ENCODE data around the gene ENPP5. TPM values are rescaled to one million over a fixed set of nuclear protein-coding genes. Genes with fewer than 3 reads are reported as not detected.
"Not testable (repeated sequence)": the region's sequence is repeated elsewhere in the genome, so short reads cannot be mapped to it uniquely, and the experiment has no call there.

The ENPP5 gene
- total RNA-seq, 2 donors from 2014 or later: 0.16 to 0.43 TPM

DNA sequence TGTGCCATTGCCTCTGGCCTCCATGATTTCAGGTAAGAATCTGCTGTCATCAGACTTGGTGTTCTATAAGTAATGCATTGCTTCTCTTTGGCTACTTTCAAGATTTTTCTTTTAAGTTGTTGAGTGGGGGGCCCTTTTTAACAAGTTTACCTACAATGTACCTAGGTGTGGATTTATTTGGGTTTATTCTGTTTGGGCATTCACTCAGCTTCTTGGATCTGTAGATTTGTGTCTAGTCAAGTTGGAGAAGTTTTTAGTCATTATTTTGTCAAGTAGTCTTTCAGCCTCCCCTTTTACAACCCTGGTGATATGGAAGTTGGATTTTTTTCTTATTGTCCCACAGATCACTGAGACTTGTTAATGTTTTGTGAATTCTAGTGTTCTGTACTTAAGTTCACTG, 14.1 kb downstream of the ENPP5 start:
- DNase-seq (no peak), ATAC-seq (replicated peaks in 1 of 2) (no peak)
- peaks cover 0 to 2% of the 10 kb centered on the region in 2 donors for H3K9me3 Mint-ChIP-seq
- no peak overlapping the region for H3K4me3 Mint-ChIP-seq
- no peaks in the 10 kb centered on the region for H3K36me3 Mint-ChIP-seq (ENCODE audit: insufficient read depth in 2 of 2)
- peaks cover 24% of the 10 kb centered on the region for H3K27me3 Mint-ChIP-seq (ENCODE audit: low read depth)
- no peaks in the 10 kb centered on the region for H3K4me1 Mint-ChIP-seq (ENCODE audit: low read depth)
- no peak overlapping the region for H3K27ac Mint-ChIP-seq

DNA sequence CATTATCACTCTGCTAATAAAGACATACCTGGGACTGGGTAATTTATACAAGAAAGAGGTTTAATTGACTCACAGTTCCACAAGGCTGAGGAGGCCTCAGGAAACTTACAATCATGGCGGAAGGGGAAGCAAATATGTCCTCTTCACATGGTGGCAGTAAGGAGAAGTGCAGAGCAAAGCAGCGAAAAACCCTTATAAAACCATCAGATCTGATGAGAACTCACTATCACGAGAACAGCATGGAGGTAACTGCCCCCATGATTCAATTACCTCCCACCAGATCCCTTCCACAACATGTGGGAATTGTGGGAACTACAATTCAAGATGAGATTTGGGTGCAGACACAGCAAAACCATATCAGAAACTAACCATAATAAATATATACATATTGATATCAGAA, 21.7 kb downstream of the ENPP5 start:
- not testable (repeated sequence) for H3K27me3 Mint-ChIP-seq (ENCODE audit: low read depth); H3K27ac Mint-ChIP-seq; H3K36me3 Mint-ChIP-seq (ENCODE audit: insufficient read depth in 2 of 2); H3K9me3 Mint-ChIP-seq; H3K4me3 Mint-ChIP-seq; ATAC-seq (replicated peaks in 1 of 2); DNase-seq; H3K4me1 Mint-ChIP-seq (ENCODE audit: low read depth)

DNA sequence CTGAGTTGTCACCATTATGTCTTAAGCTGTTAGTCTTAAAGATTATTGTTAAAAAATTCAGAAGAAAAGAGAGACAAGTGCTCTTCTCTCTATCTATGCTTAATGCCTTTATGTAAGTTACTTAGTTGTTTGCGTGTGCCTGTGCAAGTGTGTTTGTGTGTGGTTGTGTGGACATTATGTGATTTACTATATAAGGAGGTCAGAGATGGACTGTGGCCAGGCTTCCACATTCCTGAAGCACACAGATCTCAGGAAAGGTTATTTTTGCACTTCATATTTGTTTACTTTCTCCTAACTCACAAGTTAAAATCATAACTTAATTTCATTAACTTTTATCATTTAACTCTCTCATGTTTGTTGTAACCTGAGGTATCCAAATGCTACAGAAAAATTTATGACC, 26.5 kb downstream of the ENPP5 start:
- H3K27me3 Mint-ChIP-seq (ENCODE audit: low read depth): no peaks in the 10 kb centered on the region
- ATAC-seq (replicated peaks in 1 of 2): no peak

GRCh38 chr6:46138281-46138680, 32.5 kb downstream of the ENPP5 start:
- Mint-ChIP-seq H3K4me3 (no peak overlapping the region), H3K36me3 (ENCODE audit: insufficient read depth in 2 of 2) (no peaks in the 10 kb centered on the region), H3K27ac (no peak overlapping the region), H3K9me3 (no peaks in the 10 kb centered on the region), H3K4me1 (ENCODE audit: low read depth) (peaks cover 28% of the 10 kb centered on the region), H3K27me3 (ENCODE audit: low read depth) (no peaks in the 10 kb centered on the region)
- no peak for ATAC-seq (replicated peaks in 1 of 2)
- no peak for DNase-seq

More for the DNA sequence above, 26.5 kb downstream of the ENPP5 start:
- Mint-ChIP-seq H3K27ac (no peak overlapping the region), H3K4me1 (ENCODE audit: low read depth) (no peaks in the 10 kb centered on the region), H3K9me3 (no peaks in the 10 kb centered on the region), H3K36me3 (ENCODE audit: insufficient read depth in 2 of 2) (no peaks in the 10 kb centered on the region), H3K4me3 (no peak overlapping the region)
- no peak for DNase-seq

GRCh38 chr6:46137387-46137786, 33.4 kb downstream of the ENPP5 start:
- Mint-ChIP-seq H3K27ac (no peak overlapping the region), H3K9me3 (no peaks in the 10 kb centered on the region), H3K36me3 (ENCODE audit: insufficient read depth in 2 of 2) (no peaks in the 10 kb centered on the region), H3K4me3 (no peak overlapping the region), H3K4me1 (ENCODE audit: low read depth) (peaks cover 28% of the 10 kb centered on the region), H3K27me3 (ENCODE audit: low read depth) (no peaks in the 10 kb centered on the region)
- ATAC-seq (replicated peaks in 1 of 2) (peak in 1 of 2 donors; percentile 69), DNase-seq (no peak)

DNA sequence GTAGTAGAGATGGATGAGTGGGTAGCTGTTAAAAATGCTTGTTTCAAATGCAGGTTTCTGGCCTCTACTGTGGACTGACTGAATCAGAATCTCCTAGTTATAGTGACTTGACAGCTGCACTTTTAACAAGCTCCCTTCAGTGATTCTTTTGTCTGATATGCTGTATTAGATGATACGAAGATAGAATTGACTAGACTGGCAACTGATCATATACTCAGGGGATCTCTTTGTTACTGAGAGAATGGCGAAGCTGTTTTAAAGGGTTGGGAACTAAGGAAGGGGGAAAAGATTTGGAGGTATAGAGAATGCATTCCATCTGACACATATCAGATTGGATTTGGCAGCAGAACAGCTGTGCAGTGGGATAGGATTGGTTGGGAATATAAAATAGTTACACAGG, 33.9 kb downstream of the ENPP5 start:
- H3K9me3 Mint-ChIP-seq: no peaks in the 10 kb centered on the region
- DNase-seq (no peak), ATAC-seq (replicated peaks in 1 of 2) (no peak)
- H3K36me3 Mint-ChIP-seq (ENCODE audit: insufficient read depth in 2 of 2): no peaks in the 10 kb centered on the region
- H3K27me3 Mint-ChIP-seq (ENCODE audit: low read depth): no peaks in the 10 kb centered on the region
- H3K27ac Mint-ChIP-seq: no peak overlapping the region
- H3K4me3 Mint-ChIP-seq: no peak overlapping the region
- H3K4me1 Mint-ChIP-seq (ENCODE audit: low read depth): peaks cover 28% of the 10 kb centered on the region

- H3K27me3 Mint-ChIP-seq (ENCODE audit: low read depth): no peaks in the 10 kb centered on the region
- no peak overlapping the region for H3K27ac Mint-ChIP-seq
- no peak for DNase-seq
- H3K4me1 Mint-ChIP-seq (ENCODE audit: low read depth): peaks cover 28% of the 10 kb centered on the region
- H3K9me3 Mint-ChIP-seq: no peaks in the 10 kb centered on the region
- ATAC-seq (replicated peaks in 1 of 2): no peak
- no peak overlapping the region for H3K4me3 Mint-ChIP-seq
- H3K36me3 Mint-ChIP-seq (ENCODE audit: insufficient read depth in 2 of 2): peaks cover 0 to 3% of the 10 kb centered on the region in 2 donors
These were observed 35.6 kb downstream of the ENPP5 start for GRCh38 chr6:46135176-46135575.

GRCh38 chr6:46134216-46134615, 36.6 kb downstream of the ENPP5 start:
- DNase-seq (no peak), ATAC-seq (replicated peaks in 1 of 2) (no peak)
- H3K4me3 Mint-ChIP-seq: no peak overlapping the region
- no peaks in the 10 kb centered on the region for H3K9me3 Mint-ChIP-seq
- H3K4me1 Mint-ChIP-seq (ENCODE audit: low read depth): peaks cover 29% of the 10 kb centered on the region
- H3K27ac Mint-ChIP-seq: no peak overlapping the region
- H3K27me3 Mint-ChIP-seq (ENCODE audit: low read depth): no peaks in the 10 kb centered on the region
- H3K36me3 Mint-ChIP-seq (ENCODE audit: insufficient read depth in 2 of 2): peaks cover 0 to 5% of the 10 kb centered on the region in 2 donors

GRCh38 chr6:46131291-46131690, 39.5 kb downstream of the ENPP5 start:
- H3K27me3 Mint-ChIP-seq (ENCODE audit: low read depth); H3K4me3 Mint-ChIP-seq; DNase-seq; H3K9me3 Mint-ChIP-seq; ATAC-seq (replicated peaks in 1 of 2); H3K36me3 Mint-ChIP-seq (ENCODE audit: insufficient read depth in 2 of 2); H3K27ac Mint-ChIP-seq: not testable (repeated sequence)
- H3K4me1 Mint-ChIP-seq (ENCODE audit: low read depth): peaks cover 25% of the 10 kb centered on the region

DNA sequence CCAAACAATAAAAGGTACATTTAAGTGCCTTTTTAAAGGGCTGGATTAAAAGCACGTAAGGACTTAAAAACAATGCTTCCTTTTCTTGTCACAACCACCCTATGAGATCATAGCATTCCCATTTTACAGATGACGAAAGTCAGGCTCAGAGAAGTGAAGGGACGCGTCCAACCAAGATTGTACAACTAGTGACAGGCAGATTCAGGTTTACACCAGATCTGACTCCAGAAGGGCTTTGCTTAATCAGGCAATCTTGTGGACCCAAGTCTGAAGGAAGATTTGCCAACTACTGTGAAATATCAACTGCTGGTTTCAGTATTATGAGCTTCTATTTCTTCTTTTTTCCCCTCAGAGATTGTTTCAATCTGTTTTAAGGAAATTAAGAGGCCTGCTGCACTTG, 40.1 kb downstream of the ENPP5 start:
- H3K4me1 Mint-ChIP-seq (ENCODE audit: low read depth): peaks cover 25% of the 10 kb centered on the region
- H3K4me3 Mint-ChIP-seq: peak overlapping the region; percentile 95 to 97
- no peaks in the 10 kb centered on the region for H3K9me3 Mint-ChIP-seq
- ATAC-seq (replicated peaks in 1 of 2): no peak
- H3K27ac Mint-ChIP-seq: no peak overlapping the region
- H3K27me3 Mint-ChIP-seq (ENCODE audit: low read depth): no peaks in the 10 kb centered on the region
- H3K36me3 Mint-ChIP-seq (ENCODE audit: insufficient read depth in 2 of 2): peaks cover 0 to 5% of the 10 kb centered on the region in 2 donors
- no peak for DNase-seq

GRCh38 chr6:46129629-46130511, 40.9 kb downstream of the ENPP5 start, which contains the start of gene ENPP4:
Gene ENPP4, plus strand, starts transcription at chr6:46129989. Its CDS starts 9,595 bp downstream, at chr6:46139584.
- H3K4me3 Mint-ChIP-seq: peak within 1 kb of the TSS; percentile 95 to 97
- H3K4me1 Mint-ChIP-seq (ENCODE audit: low read depth): peaks cover 25% of the 10 kb centered on the region
- no peaks in the 10 kb centered on the region for H3K9me3 Mint-ChIP-seq
- no peaks in the 10 kb centered on the region for H3K27me3 Mint-ChIP-seq (ENCODE audit: low read depth)
- DNase-seq: peak; percentile 91 to 93
- H3K36me3 Mint-ChIP-seq (ENCODE audit: insufficient read depth in 2 of 2): peaks cover 0 to 5% of the 10 kb centered on the region in 2 donors
- peak; percentile 100 for ATAC-seq (replicated peaks in 1 of 2)
- H3K27ac Mint-ChIP-seq: peak within 1 kb of the TSS; percentile 68

DNA sequence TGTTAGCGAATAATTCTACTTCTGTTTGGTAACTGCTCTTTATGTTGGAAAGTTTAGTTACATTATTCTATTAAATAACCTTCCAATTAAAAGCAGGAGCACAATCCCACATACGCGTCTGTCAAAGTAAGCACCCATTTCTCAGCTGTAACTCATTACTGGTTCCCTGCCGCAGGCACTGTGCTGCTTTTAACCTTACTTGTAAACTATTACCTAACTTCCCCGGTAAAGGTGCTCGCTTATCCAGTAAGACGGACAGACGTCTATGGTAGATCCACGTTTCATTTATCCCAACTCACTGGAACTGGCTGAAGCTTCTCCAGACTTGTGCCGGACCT, 41.5 kb downstream of the ENPP5 start:
- H3K4me1 Mint-ChIP-seq (ENCODE audit: low read depth): peaks cover 21% of the 10 kb centered on the region
- peaks cover 0 to 5% of the 10 kb centered on the region in 2 donors for H3K36me3 Mint-ChIP-seq (ENCODE audit: insufficient read depth in 2 of 2)
- peak overlapping the region; percentile 68 for H3K27ac Mint-ChIP-seq
- no peaks in the 10 kb centered on the region for H3K27me3 Mint-ChIP-seq (ENCODE audit: low read depth)
- ATAC-seq (replicated peaks in 1 of 2) (peak; percentile 18 to 23), DNase-seq (no peak)
- no peaks in the 10 kb centered on the region for H3K9me3 Mint-ChIP-seq
- H3K4me3 Mint-ChIP-seq: peak overlapping the region; percentile 95 to 97

DNA sequence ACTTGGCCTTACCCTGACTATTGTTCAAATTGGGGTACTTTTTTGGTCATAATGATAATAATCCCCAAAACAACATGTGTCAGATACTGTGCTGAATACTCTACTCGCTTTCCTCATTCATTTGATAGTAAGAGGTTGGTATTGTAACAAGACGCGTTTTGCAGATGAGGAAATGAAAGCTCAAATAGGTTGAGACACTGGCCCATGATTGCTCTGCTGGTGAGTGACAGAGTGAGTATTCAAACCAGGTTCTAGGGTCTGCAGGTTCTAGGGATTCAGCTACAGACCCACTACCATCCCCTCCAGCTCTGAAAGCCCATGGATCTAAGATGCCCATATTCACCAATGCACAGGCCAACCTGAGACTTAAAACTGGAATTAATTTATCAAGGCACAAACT, 42.3 kb downstream of the ENPP5 start:
- Mint-ChIP-seq H3K27ac (peak overlapping the region; percentile 58), H3K4me3 (peak overlapping the region; percentile 95 to 97), H3K27me3 (ENCODE audit: low read depth) (no peaks in the 10 kb centered on the region), H3K9me3 (no peaks in the 10 kb centered on the region), H3K4me1 (ENCODE audit: low read depth) (peaks cover 18% of the 10 kb centered on the region), H3K36me3 (ENCODE audit: insufficient read depth in 2 of 2) (peaks cover 0 to 5% of the 10 kb centered on the region in 2 donors)
- DNase-seq (no peak), ATAC-seq (replicated peaks in 1 of 2) (no peak)

DNA sequence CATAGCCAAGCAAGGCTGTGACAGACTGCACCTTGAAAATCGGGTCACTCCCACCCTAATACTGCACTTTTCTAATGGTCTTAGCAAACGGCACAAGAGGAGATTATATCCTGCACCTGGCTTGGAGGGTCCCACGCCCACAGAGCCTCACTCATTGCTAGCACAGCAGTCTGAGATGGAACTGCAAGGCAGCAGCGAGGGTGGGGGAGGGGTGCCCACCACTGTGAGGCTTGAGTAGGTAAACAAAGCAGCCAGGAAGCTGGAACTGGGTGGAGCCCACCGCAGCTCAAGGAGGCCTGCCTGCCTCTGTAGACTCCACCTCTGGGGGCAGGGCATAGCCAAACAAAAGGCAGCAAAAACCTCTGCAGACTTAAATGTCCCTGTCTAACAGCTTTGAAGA, 51.1 kb downstream of the ENPP5 start:
- not testable (repeated sequence) for H3K27ac Mint-ChIP-seq; ATAC-seq (replicated peaks in 1 of 2); H3K4me3 Mint-ChIP-seq; H3K27me3 Mint-ChIP-seq (ENCODE audit: low read depth); H3K9me3 Mint-ChIP-seq; DNase-seq
- Mint-ChIP-seq H3K36me3 (ENCODE audit: insufficient read depth in 2 of 2) (peaks cover 7 to 18% of the 10 kb centered on the region in 2 donors), H3K4me1 (ENCODE audit: low read depth) (peaks cover 15% of the 10 kb centered on the region)
